HAP-1 (cell line): Measurements from ENCODE around the gene ARSH.
"Not testable (repeated sequence)": the region's sequence is repeated elsewhere in the genome, so short reads cannot be mapped to it uniquely, and the experiment has no call there.

Experiments
- DNase-seq, 2 experiments: peaks; one replicate each; pipeline ENCODE4 v3.0.0-alpha.2; 2016 to 2020; ENCODE audit warnings: low spot score in 2 of 2
- H3K27me3 ChIP-seq: fragments of 250-450 bp; sonication (Bioruptor Pico); 2 replicates; pipeline ENCODE4 v1.5.1; 2020; ENCODE audit warnings: low read depth, mild to moderate bottlenecking, moderate library complexity
- H3K36me3 ChIP-seq: fragments of 250-450 bp; sonication (Bioruptor Pico); replicated peaks from 2 replicates; pipeline ENCODE4 v1.5.1; 2020; ENCODE audit warnings: mild to moderate bottlenecking
- H3K4me1 ChIP-seq: fragments of 250-450 bp; sonication (Bioruptor Pico); 2 replicates; pipeline ENCODE4 v1.5.1; 2020; ENCODE audit warnings: mild to moderate bottlenecking
- H3K4me3 ChIP-seq: fragments of 250-450 bp; sonication (Bioruptor Pico); 2 replicates; pipeline ENCODE4 v1.5.1; 2020; ENCODE audit warnings: mild to moderate bottlenecking, moderate library complexity
- H3K9me3 ChIP-seq: fragments of 250-450 bp; sonication (Bioruptor Pico); 2 replicates; pipeline ENCODE4 v1.5.1; 2020; ENCODE audit warnings: mild to moderate bottlenecking, moderate library complexity
- in situ Hi-C: fragments of 300-500 bp; cut with MboI; formaldehyde crosslinking; loops from 3 replicates; pipeline ENCODE4 v1.14.3; 2020; ENCODE audit warnings: low sequenced_read_pairs, inconsistent platforms, mixed read lengths

The ARSH gene

DNA sequence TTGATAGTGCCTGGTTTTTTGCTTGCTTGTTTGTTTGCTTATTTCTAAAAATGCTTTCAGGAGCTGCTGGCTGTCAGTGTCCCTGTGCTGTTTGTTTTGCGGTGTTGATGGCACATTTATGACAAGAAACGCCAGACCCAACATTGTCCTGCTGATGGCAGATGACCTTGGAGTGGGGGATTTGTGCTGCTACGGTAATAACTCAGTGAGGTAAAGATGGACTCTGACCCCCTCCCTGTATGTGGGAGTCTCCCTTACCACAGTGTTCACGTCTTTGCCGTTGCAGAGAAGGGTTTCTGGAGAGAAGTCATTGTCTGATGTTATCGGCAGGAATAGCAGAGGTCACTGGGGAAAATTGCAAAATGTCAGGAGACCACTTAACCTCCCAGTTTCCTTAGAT is at the start of gene ARSH:
Gene ARSH (plus strand): TSS at position 52 of the 400 bp plus-strand sequence. CDS start 67 bp downstream, at position 119.
- no peak for DNase-seq
- H3K4me1 ChIP-seq: no peaks in the 10 kb centered on the region
- H3K36me3 ChIP-seq: no peaks in the 10 kb centered on the region
- H3K9me3 ChIP-seq: peaks cover 7% of the 10 kb centered on the region; the same call in 1 of the 2 replicates
- H3K4me3 ChIP-seq: no peak within 1 kb of the TSS
- in situ Hi-C loops: no loop called here
- no peaks in the 10 kb centered on the region for H3K27me3 ChIP-seq

DNA sequence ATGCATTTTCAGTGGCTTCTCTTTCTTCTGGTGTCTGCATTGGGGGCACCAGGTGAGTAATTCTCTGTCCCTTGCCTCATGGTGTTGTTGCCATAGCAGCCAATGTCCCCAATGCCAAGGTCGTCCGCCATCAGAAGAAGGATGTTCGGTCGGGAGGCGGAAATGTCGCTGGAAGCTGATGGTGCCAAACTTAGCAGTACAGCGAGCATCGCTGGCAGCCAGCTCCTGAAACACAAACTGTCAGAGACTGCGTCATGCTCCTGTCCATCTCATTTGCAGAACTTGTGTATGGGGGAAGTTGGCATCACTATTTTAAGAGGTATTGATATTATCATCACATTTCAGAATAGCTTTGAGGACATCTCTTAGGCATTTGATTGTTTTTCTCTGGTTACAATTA is 48.1 kb upstream of the ARSH start:
- DNase-seq: no peak
- peaks cover 11% of the 10 kb centered on the region for H3K4me1 ChIP-seq
- no peaks in the 10 kb centered on the region for H3K9me3 ChIP-seq
- H3K36me3 ChIP-seq: no peaks in the 10 kb centered on the region
- H3K4me3 ChIP-seq: no peak overlapping the region
- in situ Hi-C loops: no loop called here
- no peaks in the 10 kb centered on the region for H3K27me3 ChIP-seq

- Histone ChIP-seq H3K36me3 (no peaks in the 10 kb centered on the region), H3K4me3 (no peak overlapping the region), H3K9me3 (no peaks in the 10 kb centered on the region), H3K27me3 (no peaks in the 10 kb centered on the region), H3K4me1 (peaks cover 13% of the 10 kb centered on the region)
- peak in 1 of 2 experiments; percentile 20 for DNase-seq
- in situ Hi-C loops: no loop called here
Measured at GRCh38 chrX:2960861-2961515, 45.4 kb upstream of the ARSH start.

DNA sequence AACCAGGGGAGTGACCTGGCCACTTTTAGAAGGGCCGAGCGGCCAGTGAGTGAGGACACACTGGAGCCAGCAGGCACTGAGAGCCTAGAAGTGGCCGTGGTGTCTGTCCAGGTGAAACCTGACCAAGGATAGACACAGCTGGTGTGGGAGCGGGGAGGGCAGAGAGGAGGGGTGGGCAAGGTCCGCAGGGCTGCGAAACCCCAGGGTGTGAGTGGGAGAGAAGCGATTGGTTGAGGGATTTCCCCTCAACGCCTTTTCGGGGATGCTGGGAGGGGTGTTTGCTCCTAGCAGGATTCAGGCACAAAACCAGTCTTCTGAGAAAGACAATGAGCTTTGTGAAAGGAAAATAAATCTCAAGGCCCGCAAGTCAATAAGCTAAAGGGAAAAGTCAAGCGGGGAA is 44.0 kb upstream of the ARSH start:
- no peak overlapping the region for H3K4me3 ChIP-seq
- in situ Hi-C loops: no loop called here
- no peaks in the 10 kb centered on the region for H3K36me3 ChIP-seq
- H3K27me3 ChIP-seq: no peaks in the 10 kb centered on the region
- DNase-seq: no peak
- no peaks in the 10 kb centered on the region for H3K9me3 ChIP-seq
- peaks cover 13% of the 10 kb centered on the region for H3K4me1 ChIP-seq

GRCh38 chrX:2963449-2963848 is 42.9 kb upstream of the ARSH start:
- H3K36me3 ChIP-seq, H3K27me3 ChIP-seq, H3K4me3 ChIP-seq, in situ Hi-C loops, H3K9me3 ChIP-seq, DNase-seq: not testable (repeated sequence)
- H3K4me1 ChIP-seq: peaks cover 13% of the 10 kb centered on the region

GRCh38 chrX:2963992-2964794 is 42.2 kb upstream of the ARSH start:
- in situ Hi-C loops, H3K9me3 ChIP-seq, H3K4me3 ChIP-seq, H3K36me3 ChIP-seq, H3K27me3 ChIP-seq: not testable (repeated sequence)
- peak in 1 of 2 experiments; percentile 11 for DNase-seq
- peaks cover 13% of the 10 kb centered on the region for H3K4me1 ChIP-seq

- DNase-seq: no peak
- no peaks in the 10 kb centered on the region for H3K9me3 ChIP-seq
- in situ Hi-C loops: no loop called here
Measured at GRCh38 chrX:2965965-2966364, 40.4 kb upstream of the ARSH start.

DNA sequence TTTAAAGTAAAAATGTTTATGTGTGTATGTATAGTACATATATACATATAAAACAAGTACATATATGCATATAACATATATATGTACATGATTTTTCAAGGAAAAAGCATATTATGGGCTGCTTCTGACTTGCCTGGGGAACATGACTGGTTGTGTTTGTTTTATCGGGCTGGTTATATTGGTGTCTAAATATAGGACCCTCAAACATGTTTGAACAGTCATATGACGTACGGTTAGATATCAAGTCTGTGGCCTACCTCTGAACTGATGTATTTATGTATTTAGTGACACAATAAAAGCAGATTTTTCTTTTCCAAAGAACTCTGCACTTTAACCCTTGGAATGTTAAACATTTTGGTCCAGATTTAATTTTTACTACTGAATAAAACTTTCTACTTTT is 39.3 kb upstream of the ARSH start:
- Histone ChIP-seq H3K36me3 (no peaks in the 10 kb centered on the region), H3K27me3 (no peaks in the 10 kb centered on the region), H3K9me3 (no peaks in the 10 kb centered on the region), H3K4me3 (no peak overlapping the region), H3K4me1 (peaks cover 2% of the 10 kb centered on the region; the same call in 1 of the 2 replicates)
- DNase-seq: no peak
- in situ Hi-C loops: no loop called here

More at GRCh38 chrX:2965965-2966364, 40.4 kb upstream of the ARSH start:
- H3K36me3 ChIP-seq: no peaks in the 10 kb centered on the region
- H3K27me3 ChIP-seq: no peaks in the 10 kb centered on the region
- no peak overlapping the region for H3K4me3 ChIP-seq
- H3K4me1 ChIP-seq: peaks cover 11% of the 10 kb centered on the region

DNA sequence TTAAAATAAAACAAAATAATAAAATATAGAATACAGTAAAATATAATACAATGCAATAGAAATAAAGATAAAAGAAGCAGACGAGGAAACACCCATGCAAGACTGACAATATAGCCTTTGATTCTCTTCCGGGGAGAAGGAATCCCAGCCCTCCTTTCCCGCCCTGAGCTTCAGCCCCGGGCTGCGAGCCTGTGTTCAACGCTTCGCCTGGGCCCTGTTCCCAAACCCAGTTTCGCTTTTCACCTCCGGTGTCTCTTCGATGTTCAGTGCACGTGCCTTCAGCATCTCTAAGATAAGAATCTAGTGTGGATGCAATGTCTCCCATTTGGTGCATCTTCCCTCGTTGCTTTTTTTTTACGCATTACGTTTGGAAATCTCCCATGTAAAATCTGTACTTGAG is 38.8 kb upstream of the ARSH start:
- Histone ChIP-seq H3K36me3 (no peaks in the 10 kb centered on the region), H3K27me3 (no peaks in the 10 kb centered on the region), H3K4me1 (peaks cover 2% of the 10 kb centered on the region; the same call in 1 of the 2 replicates), H3K9me3 (no peaks in the 10 kb centered on the region), H3K4me3 (no peak overlapping the region)
- in situ Hi-C loops: no loop called here
- no peak for DNase-seq

DNA sequence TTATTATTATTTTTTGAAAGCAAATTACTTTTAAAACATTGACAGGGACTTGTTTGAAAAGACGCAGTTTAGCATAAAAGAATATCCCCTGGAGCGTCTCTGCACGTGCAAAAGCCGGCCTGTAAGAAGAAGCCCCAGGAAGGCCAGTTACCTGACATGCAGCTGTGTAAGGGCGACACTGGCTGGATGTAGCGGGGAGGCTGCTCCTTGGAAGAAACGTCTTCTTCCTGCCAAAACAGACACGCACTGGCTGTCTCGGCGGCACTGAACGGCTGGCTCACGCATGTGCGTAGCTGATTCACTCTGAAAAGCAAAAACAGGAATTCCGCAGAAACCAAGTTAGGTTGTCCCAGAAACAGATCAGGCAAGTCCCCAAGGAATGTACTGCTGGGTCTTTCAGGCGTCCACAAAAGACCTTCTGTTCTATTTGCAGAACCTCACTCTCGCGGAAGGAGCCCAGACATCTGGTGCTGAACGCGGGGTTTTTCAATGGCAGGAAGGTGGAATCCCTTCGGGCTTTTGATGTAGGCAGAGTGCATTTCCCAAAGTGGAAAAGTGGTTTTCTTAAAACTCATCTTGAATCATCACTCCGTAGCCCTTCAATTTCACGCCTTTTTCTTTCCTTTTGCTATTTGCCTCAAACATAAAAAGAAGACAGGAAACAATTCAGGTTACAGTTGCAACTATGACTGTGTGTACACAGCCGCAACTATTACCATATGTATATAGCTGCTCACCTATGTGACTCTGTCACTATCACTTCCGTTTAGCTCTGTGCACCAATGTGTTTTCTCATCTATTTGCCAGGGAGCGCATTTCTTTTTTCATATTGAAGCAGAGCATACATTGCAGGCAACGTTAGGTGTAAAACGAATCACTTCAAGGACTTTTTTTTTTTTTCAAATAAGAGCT is 38.1 kb upstream of the ARSH start:
- no peaks in the 10 kb centered on the region for H3K36me3 ChIP-seq
- peaks cover 2% of the 10 kb centered on the region; the same call in 1 of the 2 replicates for H3K4me1 ChIP-seq
- no peaks in the 10 kb centered on the region for H3K27me3 ChIP-seq
- no peaks in the 10 kb centered on the region for H3K9me3 ChIP-seq
- in situ Hi-C loops: no loop called here
- no peak overlapping the region for H3K4me3 ChIP-seq
- no peak for DNase-seq

GRCh38 chrX:2969021-2969420 is 37.3 kb upstream of the ARSH start:
- H3K4me3 ChIP-seq: no peak overlapping the region
- H3K27me3 ChIP-seq: no peaks in the 10 kb centered on the region
- in situ Hi-C loops: no loop called here
- DNase-seq: no peak
- peaks cover 1% of the 10 kb centered on the region; the same call in 1 of the 2 replicates for H3K4me1 ChIP-seq
- no peaks in the 10 kb centered on the region for H3K36me3 ChIP-seq
- no peaks in the 10 kb centered on the region for H3K9me3 ChIP-seq

GRCh38 chrX:2972391-2972790 is 34.0 kb upstream of the ARSH start:
- Histone ChIP-seq H3K4me3 (no peak overlapping the region), H3K4me1 (no peaks in the 10 kb centered on the region), H3K27me3 (no peaks in the 10 kb centered on the region), H3K9me3 (no peaks in the 10 kb centered on the region), H3K36me3 (no peaks in the 10 kb centered on the region)
- DNase-seq: no peak
- in situ Hi-C loops: no loop called here

DNA sequence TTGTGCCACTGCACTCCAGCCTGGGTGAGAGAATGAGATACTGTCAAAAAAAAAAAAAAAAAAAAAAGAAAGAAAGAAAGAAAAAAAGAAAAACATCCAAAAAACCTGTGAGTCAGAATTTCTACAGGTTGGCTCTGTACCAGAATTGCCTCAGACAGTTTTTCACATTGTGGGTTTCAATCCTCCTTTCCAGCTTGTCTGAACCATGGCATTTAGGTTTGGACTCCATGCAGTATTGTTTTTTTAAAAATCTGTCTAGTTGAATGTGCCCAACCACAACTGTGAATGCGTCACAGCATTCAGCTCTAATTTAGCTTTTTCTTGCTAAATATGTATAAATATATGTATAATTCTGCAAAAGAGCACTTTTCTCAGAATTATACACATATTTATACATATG is 31.4 kb upstream of the ARSH start:
- Histone ChIP-seq H3K36me3 (no peaks in the 10 kb centered on the region), H3K4me3 (no peak overlapping the region), H3K27me3 (no peaks in the 10 kb centered on the region), H3K9me3 (no peaks in the 10 kb centered on the region), H3K4me1 (no peaks in the 10 kb centered on the region)
- DNase-seq: no peak
- in situ Hi-C loops: no loop called here
